Kidney (tissue), 14 donors: ENCODE results near the gene CAMK1D. TPM values are rescaled to one million over a fixed set of nuclear protein-coding genes. Genes with fewer than 3 reads are reported as not detected.

Experiments used
- DNase-seq, 5 donors: peaks; one replicate each; pipeline ENCODE4 v3.0.0-alpha.2; 2013 to 2020
- FAIRE-seq: peaks from 2 replicates; lab custom pipeline; 2012; peaks lifted over from hg19 to GRCh38; lab: Jason Lieb, UNC
- H3K27ac ChIP-seq, 2 donors: one replicate each; pipeline ENCODE4 v1.7.0; 2013; ENCODE audit warnings: low read depth in 2 of 2, low read length in 2 of 2, inconsistent platforms in 1 of 2
- H3K27me3 ChIP-seq: one replicate; pipeline ENCODE4 v1.7.1; 2013; ENCODE audit warnings: low read length, inconsistent platforms; ENCODE audit not compliant: control insufficient read depth, insufficient read depth
- H3K36me3 ChIP-seq, 3 donors: one replicate each; pipeline versions ENCODE4 v1.7.0 to v1.7.1; 2013; ENCODE audit warnings: low read length in 3 of 3, control low read depth in 1 of 3, inconsistent platforms in 1 of 3; ENCODE audit not compliant: insufficient read depth in 3 of 3, control insufficient read depth in 2 of 3
- H3K4me1 ChIP-seq, 3 donors: one replicate each; pipeline versions ENCODE4 v1.7.0 to v1.7.1; 2013; ENCODE audit warnings: low read length in 3 of 3, inconsistent platforms in 1 of 3, low read depth in 1 of 3; ENCODE audit not compliant: control insufficient read depth in 2 of 3, insufficient read depth in 2 of 3
- H3K4me3 ChIP-seq, 3 donors: one replicate each; pipeline versions ENCODE4 v1.7.0 to v1.8.1; 2013; ENCODE audit warnings: low read length in 3 of 3, control low read depth in 1 of 3, inconsistent platforms in 1 of 3
- H3K9ac ChIP-seq, 3 donors: one replicate each; pipeline versions ENCODE4 v1.7.0 to v1.7.1; 2013; ENCODE audit warnings: low read length in 3 of 3, control low read depth in 1 of 3, inconsistent platforms in 1 of 3
- H3K9me3 ChIP-seq, 3 donors: one replicate each; pipeline versions ENCODE4 v1.7.0 to v1.7.1; 2013; ENCODE audit warnings: low read length in 3 of 3, control low read depth in 1 of 3, inconsistent platforms in 1 of 3; ENCODE audit not compliant: control insufficient read depth in 2 of 3, insufficient read depth in 1 of 3
- CTCF ChIP-seq: IDR thresholded peaks from 3 replicates; pipeline ENCODE4 v1.5.1; 2012; ENCODE audit warnings: mild to moderate bottlenecking, moderate library complexity, borderline replicate concordance; ENCODE audit not compliant: insufficient read depth; ENCODE audit errors: extremely low read depth
- intact Hi-C: fragments of 100-400 bp; cut with DNase I; formaldehyde crosslinking; loops from one replicate; pipeline ENCODE4 v1.11.1; 2022
- polyA plus RNA-seq: library from polyadenylated mRNA; stranded (reverse); fragments of 350-450 nt; fragmentation: Illumina TruSeq; extraction: RNeasy Lipid Tissue Mini Kit (QIAGEN cat#74804); gene quantifications from one replicate; pipeline ENCODE4 v1.2.3, GENCODE V29; 2014; ENCODE audit warnings: low read depth, low replicate concordance; ENCODE audit not compliant: insufficient read depth
- total RNA-seq: library from RNA; stranded (reverse); fragmentation: NEBNext Ultra II Directional; extraction: Animal tissue kit (Norgen Biotek cat#: 25700); gene quantifications from one replicate; pipeline ENCODE4 v1.2.1, GENCODE V29; 2021
- donor health status: control.
- donor health status: control.
- donor health status: control.
- donor health status: control.
- donor health status: control.
- donor health status: DM: yes; HTN: yes; CAD: no.
- donor health status: Normal renal cell carcinoma (clear cell type).

The CAMK1D gene
- total and polyA plus RNA-seq, 2 donors from 2014 or later = 1.1 to 13.7 TPM

- DNase-seq (peak in 2 of 5 donors; percentile 35 to 37), FAIRE-seq (no peak)
- no peak for TF ChIP-seq CTCF
Observed at GRCh38 chr10:12444981-12445700, 95.8 kb downstream of the CAMK1D start.

GRCh38 chr10:12445701-12446334, 96.5 kb downstream of the CAMK1D start:
- Histone ChIP-seq H3K9ac (no peak overlapping the region), H3K9me3 (no peaks in the 10 kb centered on the region), H3K4me3 (no peak overlapping the region), H3K27ac (no peak overlapping the region), H3K4me1 (no peaks in the 10 kb centered on the region), H3K27me3 (no peaks in the 10 kb centered on the region), H3K36me3 (no peaks in the 10 kb centered on the region)
- DNase-seq = no peak
- FAIRE-seq = no peak
- TF ChIP-seq CTCF = no peak
- intact Hi-C loops = no loop called here

More at GRCh38 chr10:12444981-12445700, 95.8 kb downstream of the CAMK1D start:
- Histone ChIP-seq H3K27ac (no peak overlapping the region), H3K9ac (no peak overlapping the region), H3K36me3 (no peaks in the 10 kb centered on the region), H3K4me3 (no peak overlapping the region), H3K27me3 (no peaks in the 10 kb centered on the region), H3K4me1 (no peaks in the 10 kb centered on the region), H3K9me3 (no peaks in the 10 kb centered on the region)
- intact Hi-C loops = no loop called here

- intact Hi-C loops = no loop called here
Observed at GRCh38 chr10:12448340-12448728, 99.0 kb downstream of the CAMK1D start.

More at GRCh38 chr10:12448340-12448728, 99.0 kb downstream of the CAMK1D start:
- Histone ChIP-seq H3K4me3 (no peak overlapping the region), H3K9ac (no peak overlapping the region), H3K9me3 (no peaks in the 10 kb centered on the region), H3K27me3 (no peaks in the 10 kb centered on the region), H3K36me3 (no peaks in the 10 kb centered on the region), H3K27ac (no peak overlapping the region), H3K4me1 (no peaks in the 10 kb centered on the region)
- TF ChIP-seq CTCF = no peak
- no peak for FAIRE-seq
- no peak for DNase-seq
